Hindlimb muscle (tissue), 1 donor: ENCODE data around the gene CCDC107. TPM values are rescaled to one million over a fixed set of nuclear protein-coding genes. Genes with fewer than 3 reads are reported as not detected.

ENCODE experiments used
- DNase-seq: peaks from one replicate; pipeline ENCODE4 v3.0.0-alpha.2; 2013
- polyA plus RNA-seq: library from polyadenylated mRNA; unstranded; fragments of 120-200 nt; gene quantifications from one replicate; pipeline ENCODE4 v1.2.1, GENCODE V29; 2013; ENCODE audit not compliant: insufficient read length

The CCDC107 gene
- polyA plus RNA-seq, 1 donor = 21.0 TPM

DNA sequence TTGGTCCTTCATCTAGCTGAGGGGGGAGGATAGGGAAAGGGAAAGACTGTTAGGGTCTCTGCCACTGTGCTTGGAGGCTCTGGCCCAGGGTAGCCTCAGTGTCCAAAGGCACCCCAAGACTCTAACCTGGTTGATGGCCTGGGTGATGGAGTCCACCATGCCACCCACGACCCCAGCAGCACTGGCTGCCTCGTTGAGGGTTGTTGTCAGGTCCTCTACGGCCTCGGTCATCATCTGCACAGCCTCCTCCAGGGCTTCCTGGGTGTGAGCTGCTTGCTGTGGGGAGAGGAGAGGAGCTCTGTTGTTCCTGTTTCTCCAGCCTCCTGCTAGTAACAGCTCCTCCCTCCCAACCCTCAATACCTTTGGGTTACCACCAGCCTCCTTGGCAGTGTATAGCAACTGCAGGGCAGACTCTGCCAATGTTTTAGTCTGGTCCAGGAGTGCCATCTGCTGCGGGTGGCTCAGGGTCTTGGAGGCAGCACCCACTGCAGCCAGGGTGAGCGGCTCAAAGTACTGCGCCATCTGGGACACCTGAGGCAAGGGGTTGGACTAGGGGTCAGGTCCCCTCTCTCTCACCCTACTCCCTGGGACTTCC lies 47.8 kb downstream of the CCDC107 start:
- no peak for DNase-seq

DNA sequence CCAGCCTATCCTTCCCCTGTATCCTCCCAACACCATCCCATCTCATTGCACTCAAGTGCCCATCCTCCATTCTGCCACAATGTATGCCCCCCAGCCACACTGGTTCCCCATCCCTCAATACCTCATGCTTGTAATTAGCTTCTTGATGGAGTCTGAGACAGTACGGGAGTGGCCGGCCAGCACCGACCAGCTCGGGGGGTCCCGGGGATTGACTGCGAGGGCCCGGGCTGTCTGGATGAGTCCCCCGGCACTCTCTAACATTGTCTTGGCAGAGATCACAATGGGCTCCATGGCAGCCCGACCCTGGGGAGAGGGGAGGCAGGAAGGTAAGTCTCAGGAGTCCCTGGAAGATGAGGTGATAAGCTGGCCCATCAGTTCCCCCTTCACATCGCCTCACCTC lies 48.9 kb downstream of the CCDC107 start:
- DNase-seq = no peak

DNA sequence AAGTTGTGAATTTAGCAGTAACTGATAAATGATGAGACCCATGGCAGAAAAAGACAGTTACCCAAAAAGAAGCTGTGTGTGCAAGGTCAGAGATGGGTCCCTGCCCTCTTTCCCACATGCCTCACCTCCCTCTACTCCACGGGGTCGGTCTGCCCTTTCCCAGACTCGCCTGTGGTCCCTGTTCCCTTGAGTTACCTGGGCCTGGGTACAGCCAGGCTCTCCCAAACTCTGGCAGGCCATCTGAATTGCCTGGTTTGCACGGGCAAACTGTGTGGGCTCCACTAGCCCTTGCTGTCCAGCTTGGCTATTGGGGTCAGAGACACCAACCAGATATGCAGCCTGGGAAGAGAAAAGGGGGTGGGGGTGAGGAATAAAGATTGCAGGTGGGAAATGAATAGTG lies 50.1 kb downstream of the CCDC107 start:
- DNase-seq = no peak

GRCh38 chr9:35710818-35711500 lies 52.9 kb downstream of the CCDC107 start:
- no peak for DNase-seq

Other genes starting within 250 kb of the CCDC107 start
- gene RUSC2, start 168.2 kb upstream of the CCDC107 start, polyA plus RNA-seq = 78.9 TPM
- 51.2 TPM for gene TESK1, start 53.0 kb upstream of the CCDC107 start, polyA plus RNA-seq
- gene CD72, start 39.9 kb upstream of the CCDC107 start, polyA plus RNA-seq = 2.6 TPM
- not detected for gene SIT1, start 7.4 kb upstream of the CCDC107 start, polyA plus RNA-seq
- gene RMRP, start 273 bp upstream of the CCDC107 start, polyA plus RNA-seq = not detected
- 5.6 TPM for gene ARHGEF39, start 6.9 kb downstream of the CCDC107 start, polyA plus RNA-seq
- gene CA9, start 15.6 kb downstream of the CCDC107 start, polyA plus RNA-seq = 0.50 TPM
- 10,018 TPM for gene TPM2, start 31.6 kb downstream of the CCDC107 start, polyA plus RNA-seq
- 117 TPM for gene TLN1, start 73.9 kb downstream of the CCDC107 start, polyA plus RNA-seq
- gene CREB3, start 74.4 kb downstream of the CCDC107 start, polyA plus RNA-seq = 25.6 TPM
- 62.5 TPM for gene GBA2, start 90.9 kb downstream of the CCDC107 start, polyA plus RNA-seq
- gene RGP1, start 91.0 kb downstream of the CCDC107 start, polyA plus RNA-seq = 20.8 TPM
- not detected for gene MSMP, start 96.0 kb downstream of the CCDC107 start, polyA plus RNA-seq
- 20.4 TPM for gene NPR2, start 133.3 kb downstream of the CCDC107 start, polyA plus RNA-seq
- 1.7 TPM for gene SPAG8, start 154.0 kb downstream of the CCDC107 start, polyA plus RNA-seq
- gene HINT2, start 156.8 kb downstream of the CCDC107 start, polyA plus RNA-seq = 30.4 TPM
- 0.35 TPM for gene FAM221B, start 170.4 kb downstream of the CCDC107 start, polyA plus RNA-seq
- gene TMEM8B, start 170.9 kb downstream of the CCDC107 start, polyA plus RNA-seq = 26.9 TPM
- not detected for gene OR13J1, start 212.1 kb downstream of the CCDC107 start, polyA plus RNA-seq
- gene HRCT1, start 247.9 kb downstream of the CCDC107 start, polyA plus RNA-seq = 0.83 TPM